ENCODE results near the gene EPN2.

The EPN2 gene

GRCh38 chr17:19371259-19372010 lies 134.3 kb downstream of the EPN2 start:
- peak; percentile 16 for DNase-seq

- DNase-seq: no peak
Measured at GRCh38 chr17:19372011-19372370, 134.8 kb downstream of the EPN2 start.

- no peak for DNase-seq
Measured at GRCh38 chr17:19372439-19372838, 135.3 kb downstream of the EPN2 start.

- no peak for DNase-seq
Measured at GRCh38 chr17:19372866-19373504, 135.8 kb downstream of the EPN2 start.

- DNase-seq: no peak
Measured at GRCh38 chr17:19374136-19374535, 137.0 kb downstream of the EPN2 start.

GRCh38 chr17:19375732-19376131 lies 138.6 kb downstream of the EPN2 start:
- DNase-seq: no peak

GRCh38 chr17:19376811-19377210 lies 139.6 kb downstream of the EPN2 start:
- peak; percentile 16 for DNase-seq

- DNase-seq: peak; percentile 99
Measured at GRCh38 chr17:19377602-19378415, 140.6 kb downstream of the EPN2 start.

GRCh38 chr17:19378416-19379360 lies 141.5 kb downstream of the EPN2 start, which contains the start of gene MAPK7:
MAPK7 (plus strand) TSS chr17:19378498; CDS start chr17:19378901, 403 bp downstream.
- no peak for DNase-seq

- DNase-seq: no peak
Measured at GRCh38 chr17:19379361-19380065, 142.3 kb downstream of the EPN2 start.

- DNase-seq: no peak
Measured at GRCh38 chr17:19380481-19381301, 143.5 kb downstream of the EPN2 start.

- DNase-seq: no peak
Measured at GRCh38 chr17:19381361-19381740, 144.2 kb downstream of the EPN2 start.

GRCh38 chr17:19381741-19382444 lies 144.7 kb downstream of the EPN2 start:
- DNase-seq: no peak

GRCh38 chr17:19382531-19383444 lies 145.6 kb downstream of the EPN2 start:
- no peak for DNase-seq

GRCh38 chr17:19383681-19384470 lies 146.7 kb downstream of the EPN2 start:
- DNase-seq: no peak

GRCh38 chr17:19384723-19385391 lies 147.7 kb downstream of the EPN2 start:
- no peak for DNase-seq

GRCh38 chr17:19385521-19385983 lies 148.4 kb downstream of the EPN2 start:
- no peak for DNase-seq
